AG04449 (cell line): ENCODE results near the gene HMCN2.
"Not testable (repeated sequence)": the region's sequence is repeated elsewhere in the genome, so short reads cannot be mapped to it uniquely, and the experiment has no call there.

Experiments used
- CTCF ChIA-PET: fragments of 350-600 bp; formaldehyde crosslinking; extraction: SDS; loops from one replicate; lab custom pipeline; 2021; ENCODE audit warnings: antibody characterized with exemption; lab: Yijun Ruan, JAX
- POLR2A ChIA-PET: fragments of 400-600, 350-600 bp; formaldehyde crosslinking; extraction: SDS; loops from one replicate; lab custom pipeline; 2020; ENCODE audit warnings: antibody characterized with exemption, inconsistent platforms; lab: Yijun Ruan, JAX
- DNase-seq: peaks from one replicate; pipeline ENCODE4 v3.0.0-alpha.2; 2010; ENCODE audit warnings: low read depth, low spot score
- H3K4me3 ChIP-seq: 2 replicates; pipeline ENCODE4 v1.5.1; 2011; ENCODE audit warnings: low read depth, mild to moderate bottlenecking, control low read depth, low read length
- TF ChIP-seq, protein P1 (sequence below): IDR thresholded peaks from one replicate; pipeline ENCODE4 v1.5.1; 2011; ENCODE audit warnings: mild to moderate bottlenecking, moderate library complexity, low read length, control low read depth, inconsistent platforms; ENCODE audit not compliant: insufficient read depth; ENCODE audit errors: missing control alignments

HMCN2 gene

DNA sequence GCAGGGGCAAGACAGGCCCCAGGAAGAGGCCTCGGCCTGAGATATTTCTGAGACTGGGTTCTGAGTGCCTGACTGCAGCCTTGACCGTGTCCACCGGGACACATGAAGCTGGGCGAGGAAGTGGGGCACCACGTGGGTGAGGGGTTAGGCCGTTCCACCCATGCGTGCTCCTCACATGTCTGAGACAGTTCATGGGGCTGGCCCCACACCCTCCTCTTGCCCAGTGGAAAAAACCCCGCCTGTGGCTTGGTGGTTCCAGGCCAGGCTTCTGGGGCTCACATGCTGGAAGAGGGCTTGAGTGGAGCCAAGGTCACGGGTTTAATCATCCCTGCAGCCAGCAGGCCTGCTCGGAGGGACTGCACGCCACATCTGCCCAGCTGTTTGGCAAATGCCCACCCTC, 11.4 kb downstream of the HMCN2 start:
- TF ChIP-seq, protein P1, sequence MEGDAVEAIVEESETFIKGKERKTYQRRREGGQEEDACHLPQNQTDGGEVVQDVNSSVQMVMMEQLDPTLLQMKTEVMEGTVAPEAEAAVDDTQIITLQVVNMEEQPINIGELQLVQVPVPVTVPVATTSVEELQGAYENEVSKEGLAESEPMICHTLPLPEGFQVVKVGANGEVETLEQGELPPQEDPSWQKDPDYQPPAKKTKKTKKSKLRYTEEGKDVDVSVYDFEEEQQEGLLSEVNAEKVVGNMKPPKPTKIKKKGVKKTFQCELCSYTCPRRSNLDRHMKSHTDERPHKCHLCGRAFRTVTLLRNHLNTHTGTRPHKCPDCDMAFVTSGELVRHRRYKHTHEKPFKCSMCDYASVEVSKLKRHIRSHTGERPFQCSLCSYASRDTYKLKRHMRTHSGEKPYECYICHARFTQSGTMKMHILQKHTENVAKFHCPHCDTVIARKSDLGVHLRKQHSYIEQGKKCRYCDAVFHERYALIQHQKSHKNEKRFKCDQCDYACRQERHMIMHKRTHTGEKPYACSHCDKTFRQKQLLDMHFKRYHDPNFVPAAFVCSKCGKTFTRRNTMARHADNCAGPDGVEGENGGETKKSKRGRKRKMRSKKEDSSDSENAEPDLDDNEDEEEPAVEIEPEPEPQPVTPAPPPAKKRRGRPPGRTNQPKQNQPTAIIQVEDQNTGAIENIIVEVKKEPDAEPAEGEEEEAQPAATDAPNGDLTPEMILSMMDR, result no peak
- no peak for DNase-seq
- no peak overlapping the region for H3K4me3 ChIP-seq
- CTCF ChIA-PET, result no interaction called here
- POLR2A ChIA-PET, result interaction anchor here (0.6 kb wide), 1 partner anchor 14 kb away, joined by 4 read pairs; no protein-coding TSS in a partner anchor

DNA sequence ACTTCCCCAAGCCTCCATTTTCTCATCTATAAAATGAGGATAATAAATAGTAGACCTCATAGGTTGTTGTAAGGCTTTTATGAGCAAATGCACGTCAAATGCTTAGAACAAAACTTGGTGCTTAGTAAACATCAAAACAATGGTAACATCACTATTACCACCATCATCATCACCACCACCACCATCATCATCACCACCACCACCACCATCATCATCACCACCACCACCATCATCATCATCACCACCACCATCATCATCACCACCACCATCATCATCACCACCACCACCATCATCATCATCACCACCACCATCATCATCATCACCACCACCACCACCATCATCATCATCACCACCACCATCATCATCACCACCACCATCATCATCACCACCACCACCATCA, 12.0 kb downstream of the HMCN2 start:
- DNase-seq, POLR2A ChIA-PET, H3K4me3 ChIP-seq, CTCF ChIA-PET: not testable (repeated sequence)

DNA sequence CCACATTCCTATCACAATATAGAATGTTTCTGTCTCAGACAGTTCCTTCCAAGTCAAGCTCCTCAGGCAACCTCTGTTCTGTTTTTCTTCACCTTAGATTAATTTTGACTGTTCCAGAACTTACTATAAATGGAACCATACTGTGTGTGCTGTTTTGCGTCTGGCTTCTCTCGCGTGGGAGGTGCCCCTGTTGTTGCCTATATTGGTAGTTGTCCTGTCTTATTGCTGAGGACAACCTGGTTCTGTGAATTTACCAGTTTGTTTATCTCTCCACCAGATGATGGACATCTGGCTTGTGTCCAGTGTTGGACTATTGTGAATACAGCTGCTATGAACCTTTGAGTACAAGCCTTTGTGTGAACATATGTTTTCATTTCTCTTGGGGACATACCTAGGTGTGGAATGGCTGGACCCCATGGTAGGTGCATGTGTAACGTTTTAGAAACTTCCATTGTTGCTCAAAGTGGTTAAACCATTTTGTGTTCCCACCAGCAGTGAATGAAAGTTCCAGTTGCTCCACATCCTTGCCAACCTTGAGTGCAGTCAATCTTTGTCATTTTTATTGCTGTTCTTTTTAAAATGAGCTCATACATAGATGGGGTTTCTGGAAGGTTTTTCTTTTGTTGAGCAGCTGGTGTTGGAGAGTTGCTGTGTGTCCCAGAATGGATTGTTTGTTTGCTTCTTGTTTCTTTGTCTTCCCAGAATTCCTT, 18.1 kb downstream of the HMCN2 start:
- ChIA-PET POLR2A (interaction anchor here (0.7 kb wide), 1 partner anchor 1139 kb away, joined by 3 read pairs; no protein-coding TSS in a partner anchor), CTCF (no interaction called here)
- no peak for DNase-seq
- TF ChIP-seq, protein P1, result no peak
- no peak overlapping the region for H3K4me3 ChIP-seq

DNA sequence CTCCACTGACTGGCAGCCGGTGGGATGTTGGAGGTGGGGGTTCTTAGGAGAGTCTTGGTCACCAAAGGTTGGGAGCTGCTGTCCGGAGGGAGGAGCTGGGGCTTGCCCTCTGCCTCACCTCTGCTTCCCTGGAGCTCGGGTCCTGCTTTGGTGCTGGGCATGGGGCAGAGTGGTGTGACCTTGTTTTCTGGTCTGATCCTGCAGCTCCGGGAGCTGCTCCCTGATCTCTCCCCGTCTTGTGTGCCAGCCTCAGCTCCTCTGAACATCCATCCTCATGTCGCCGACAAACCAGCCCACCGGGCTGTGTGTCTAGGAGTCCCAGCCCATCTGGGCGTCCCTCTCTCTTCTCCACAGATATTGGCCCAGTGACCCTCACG, 18.7 kb downstream of the HMCN2 start:
- no peak overlapping the region for H3K4me3 ChIP-seq
- TF ChIP-seq, protein P1, result no peak
- DNase-seq, result no peak
- ChIA-PET POLR2A (interaction anchor here (0.7 kb wide), 1 partner anchor 1139 kb away, joined by 3 read pairs; no protein-coding TSS in a partner anchor), CTCF (no interaction called here)

DNA sequence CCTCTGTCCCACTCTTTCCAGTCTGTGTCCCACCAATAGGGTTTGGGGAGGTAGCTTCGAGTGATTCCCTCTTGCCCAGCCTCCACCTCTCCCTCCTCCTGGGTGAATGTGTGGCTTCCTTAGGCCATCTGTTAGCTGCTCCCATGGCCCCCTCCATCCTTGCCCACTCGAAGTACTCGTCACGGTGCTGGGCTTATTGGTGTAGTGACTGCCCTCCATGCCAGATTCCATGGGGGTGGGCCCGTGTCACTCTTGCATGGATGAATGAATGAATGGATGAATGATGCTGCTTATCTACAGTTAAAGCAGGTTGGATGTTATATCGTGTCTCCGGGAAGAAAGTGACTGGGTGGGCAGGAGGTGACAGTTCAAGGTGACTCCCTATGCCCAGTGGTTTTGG, 19.1 kb downstream of the HMCN2 start:
- TF ChIP-seq, protein P1, result no peak
- POLR2A ChIA-PET, result no interaction called here
- DNase-seq, result no peak
- CTCF ChIA-PET, result no interaction called here
- H3K4me3 ChIP-seq, result no peak overlapping the region

DNA sequence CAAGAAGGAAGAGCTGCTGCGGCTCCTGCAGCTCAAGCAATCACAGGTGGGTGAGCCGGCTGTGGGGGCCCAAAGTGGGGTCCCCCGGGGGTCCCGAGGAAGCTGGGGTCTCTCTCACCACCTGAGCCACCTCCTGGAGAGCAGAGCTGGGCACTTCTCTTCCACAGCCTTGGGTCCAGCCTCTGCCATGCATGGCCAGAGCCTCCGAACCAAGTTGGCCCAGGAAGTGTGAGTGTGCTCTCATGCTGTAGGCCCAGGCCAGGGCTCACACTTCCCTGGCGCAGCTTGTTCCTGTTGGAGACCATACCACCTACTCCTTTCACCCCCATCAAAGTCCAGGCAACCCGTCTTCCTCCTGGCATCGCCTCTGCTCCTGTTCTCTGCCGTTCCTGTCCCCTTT, 19.7 kb downstream of the HMCN2 start:
- TF ChIP-seq, protein P1, result no peak
- ChIA-PET POLR2A (no interaction called here), CTCF (no interaction called here)

More for the DNA sequence above, 19.7 kb downstream of the HMCN2 start:
- DNase-seq, result no peak
- no peak overlapping the region for H3K4me3 ChIP-seq
